Duodenal mucosa (tissue), 2 donors: ENCODE data around the gene MACROH2A2.
A peak's percentile ranks its signal among the peaks of the same experiment; 100 is the strongest.
"Not testable (repeated sequence)": the region's sequence is repeated elsewhere in the genome, so short reads cannot be mapped to it uniquely, and the experiment has no call there.

Experiments used
- H3K27ac ChIP-seq: one replicate; pipeline ENCODE4 v1.7.0; 2013; ENCODE audit warnings: low read depth, low read length
- H3K27me3 ChIP-seq, 2 donors: one replicate each; pipeline ENCODE4 v1.7.0; 2013; ENCODE audit warnings: low read length in 2 of 2, control low read depth in 1 of 2; ENCODE audit not compliant: insufficient read depth in 2 of 2, control insufficient read depth in 1 of 2
- H3K36me3 ChIP-seq, 2 donors: one replicate each; pipeline ENCODE4 v1.7.0; 2013; ENCODE audit warnings: low read length in 2 of 2, control low read depth in 1 of 2; ENCODE audit not compliant: insufficient read depth in 2 of 2, control insufficient read depth in 1 of 2
- H3K4me1 ChIP-seq, 2 donors: one replicate each; pipeline ENCODE4 v1.7.0; 2013; ENCODE audit warnings: low read length in 2 of 2, control low read depth in 1 of 2; ENCODE audit not compliant: insufficient read depth in 2 of 2, control insufficient read depth in 1 of 2
- H3K4me3 ChIP-seq, 2 donors: one replicate each; pipeline ENCODE4 v1.7.0; 2013; ENCODE audit warnings: low read length in 2 of 2, low read depth in 1 of 2
- H3K9ac ChIP-seq, 2 donors: one replicate each; pipeline ENCODE4 v1.7.0; 2013; ENCODE audit warnings: low read length in 2 of 2, low read depth in 1 of 2
- H3K9me3 ChIP-seq, 2 donors: one replicate each; pipeline ENCODE4 v1.7.0; 2013; ENCODE audit warnings: low read length in 2 of 2, control low read depth in 1 of 2; ENCODE audit not compliant: control insufficient read depth in 1 of 2

MACROH2A2 gene

GRCh38 chr10:70052462-70053217 lies at the start of gene MACROH2A2:
TSS of gene MACROH2A2 (plus strand) at chr10:70052846. CDS start at chr10:70075659, 22,813 bp downstream.
- H3K9me3 ChIP-seq: no peaks in the 10 kb centered on the region
- H3K9ac ChIP-seq: peak within 1 kb of the TSS; percentile 57 to 61
- H3K27ac ChIP-seq: no peak within 1 kb of the TSS
- H3K4me1 ChIP-seq: peaks cover 11 to 12% of the 10 kb centered on the region in 2 donors
- peak within 1 kb of the TSS; percentile 69 to 80 for H3K4me3 ChIP-seq
- no peaks in the 10 kb centered on the region for H3K36me3 ChIP-seq
- H3K27me3 ChIP-seq: peaks cover 10 to 18% of the 10 kb centered on the region in 2 donors

- Histone ChIP-seq H3K9me3 (no peaks in the 10 kb centered on the region), H3K4me1 (no peaks in the 10 kb centered on the region)
Observed at GRCh38 chr10:70007116-70007820, 45.4 kb upstream of the MACROH2A2 start.

GRCh38 chr10:70031215-70031614 lies 21.4 kb upstream of the MACROH2A2 start:
- no peaks in the 10 kb centered on the region for H3K9me3 ChIP-seq
- H3K36me3 ChIP-seq: no peaks in the 10 kb centered on the region
- H3K27ac ChIP-seq: no peak overlapping the region
- H3K9ac ChIP-seq: no peak overlapping the region
- no peak overlapping the region for H3K4me3 ChIP-seq
- H3K27me3 ChIP-seq: peaks cover 0 to 4% of the 10 kb centered on the region in 2 donors
- H3K4me1 ChIP-seq: no peaks in the 10 kb centered on the region

More at GRCh38 chr10:70007116-70007820, 45.4 kb upstream of the MACROH2A2 start:
- Histone ChIP-seq H3K36me3 (no peaks in the 10 kb centered on the region), H3K4me3 (no peak overlapping the region), H3K27ac (no peak overlapping the region), H3K9ac (no peak overlapping the region), H3K27me3 (peaks cover 0 to 3% of the 10 kb centered on the region in 2 donors)

- Histone ChIP-seq H3K27me3 (peaks cover 0 to 4% of the 10 kb centered on the region in 2 donors), H3K4me1 (no peaks in the 10 kb centered on the region), H3K9ac (no peak overlapping the region), H3K27ac (no peak overlapping the region), H3K36me3 (no peaks in the 10 kb centered on the region), H3K4me3 (no peak overlapping the region), H3K9me3 (no peaks in the 10 kb centered on the region)
Observed at GRCh38 chr10:70032667-70033289, 19.9 kb upstream of the MACROH2A2 start.

GRCh38 chr10:70034232-70034631 lies 18.4 kb upstream of the MACROH2A2 start:
- Histone ChIP-seq H3K4me1 (no peaks in the 10 kb centered on the region), H3K9ac (no peak overlapping the region), H3K4me3 (no peak overlapping the region), H3K36me3 (no peaks in the 10 kb centered on the region), H3K27me3 (peaks cover 0 to 4% of the 10 kb centered on the region in 2 donors), H3K27ac (no peak overlapping the region), H3K9me3 (no peaks in the 10 kb centered on the region)

- H3K4me3 ChIP-seq: no peak overlapping the region
- no peaks in the 10 kb centered on the region for H3K4me1 ChIP-seq
- H3K9ac ChIP-seq: no peak overlapping the region
Observed at GRCh38 chr10:70035531-70035930, 17.1 kb upstream of the MACROH2A2 start.

GRCh38 chr10:70038923-70039322 lies 13.7 kb upstream of the MACROH2A2 start:
- H3K9me3 ChIP-seq: no peaks in the 10 kb centered on the region

More at GRCh38 chr10:70035531-70035930, 17.1 kb upstream of the MACROH2A2 start:
- H3K27ac ChIP-seq: no peak overlapping the region
- no peaks in the 10 kb centered on the region for H3K36me3 ChIP-seq
- H3K9me3 ChIP-seq: no peaks in the 10 kb centered on the region
- H3K27me3 ChIP-seq: peaks cover 0 to 4% of the 10 kb centered on the region in 2 donors

GRCh38 chr10:70041016-70041415 lies 11.6 kb upstream of the MACROH2A2 start:
- Histone ChIP-seq H3K4me3 (no peak overlapping the region), H3K9ac (no peak overlapping the region), H3K4me1 (no peaks in the 10 kb centered on the region), H3K9me3 (no peaks in the 10 kb centered on the region), H3K36me3 (no peaks in the 10 kb centered on the region), H3K27me3 (no peaks in the 10 kb centered on the region), H3K27ac (no peak overlapping the region)

More at GRCh38 chr10:70038923-70039322, 13.7 kb upstream of the MACROH2A2 start:
- H3K4me1 ChIP-seq: no peaks in the 10 kb centered on the region
- no peak overlapping the region for H3K9ac ChIP-seq
- no peaks in the 10 kb centered on the region for H3K27me3 ChIP-seq
- H3K4me3 ChIP-seq: no peak overlapping the region
- H3K36me3 ChIP-seq: no peaks in the 10 kb centered on the region
- H3K27ac ChIP-seq: no peak overlapping the region

GRCh38 chr10:70041739-70042138 lies 10.9 kb upstream of the MACROH2A2 start:
- not testable (repeated sequence) for H3K4me1 ChIP-seq, H3K27me3 ChIP-seq, H3K36me3 ChIP-seq, H3K9ac ChIP-seq, H3K4me3 ChIP-seq, H3K9me3 ChIP-seq, H3K27ac ChIP-seq

- not testable (repeated sequence) for H3K4me3 ChIP-seq, H3K27ac ChIP-seq, H3K9me3 ChIP-seq, H3K4me1 ChIP-seq, H3K9ac ChIP-seq, H3K36me3 ChIP-seq
- H3K27me3 ChIP-seq: peaks cover 7 to 13% of the 10 kb centered on the region in 2 donors
Observed at GRCh38 chr10:70047066-70047465, 5.6 kb upstream of the MACROH2A2 start.
